SIG-M5 (cell line): ENCODE measurements around the gene DMRT2.

Experiments used
- DNase-seq: peaks from one replicate; lab custom pipeline; 2025; lab: John Stamatoyannopoulos, UW

DMRT2 gene

GRCh38 chr9:1047591-1048230 lies 2.4 kb upstream of the DMRT2 start:
- no peak for DNase-seq

DNA sequence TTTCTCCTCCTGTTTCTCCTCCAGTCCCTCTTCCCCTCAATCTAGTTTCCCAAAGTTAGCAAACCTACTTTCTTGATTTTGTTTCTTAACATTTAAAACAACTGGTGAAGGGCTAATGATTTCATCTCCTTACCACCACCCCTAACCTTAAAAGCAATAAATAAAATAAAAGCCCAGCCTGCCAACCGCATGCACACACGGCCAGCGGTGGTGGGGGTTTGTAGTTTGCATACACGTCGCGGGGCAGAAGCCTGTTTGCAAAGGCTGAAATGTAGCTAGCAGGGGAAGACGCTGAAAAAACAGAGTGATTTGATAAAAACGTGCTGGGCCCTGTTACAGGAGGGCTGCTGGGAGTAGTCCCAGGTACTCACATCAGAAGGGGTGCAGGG lies 1.9 kb upstream of the DMRT2 start:
- no peak for DNase-seq

DNA sequence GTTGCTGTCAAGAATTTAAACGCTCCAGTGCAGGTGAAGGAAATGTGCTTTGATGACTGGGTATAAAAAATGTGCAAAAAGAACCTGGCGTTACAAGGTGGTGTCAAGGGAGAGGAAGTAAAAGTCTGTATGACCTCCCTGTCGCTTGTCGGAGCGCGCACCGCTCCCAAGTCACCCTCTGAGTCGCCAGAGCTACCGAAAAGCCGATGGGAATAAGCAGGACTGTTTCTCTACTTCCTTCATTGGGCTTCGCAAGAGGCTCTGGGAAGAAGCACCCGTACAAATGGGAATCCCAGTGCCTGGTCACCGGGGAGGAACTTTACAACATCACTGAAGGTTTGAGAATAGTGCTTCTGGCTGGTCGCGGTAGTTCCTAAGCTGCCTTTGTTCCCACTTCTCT lies 1.3 kb upstream of the DMRT2 start:
- DNase-seq, result no peak

DNA sequence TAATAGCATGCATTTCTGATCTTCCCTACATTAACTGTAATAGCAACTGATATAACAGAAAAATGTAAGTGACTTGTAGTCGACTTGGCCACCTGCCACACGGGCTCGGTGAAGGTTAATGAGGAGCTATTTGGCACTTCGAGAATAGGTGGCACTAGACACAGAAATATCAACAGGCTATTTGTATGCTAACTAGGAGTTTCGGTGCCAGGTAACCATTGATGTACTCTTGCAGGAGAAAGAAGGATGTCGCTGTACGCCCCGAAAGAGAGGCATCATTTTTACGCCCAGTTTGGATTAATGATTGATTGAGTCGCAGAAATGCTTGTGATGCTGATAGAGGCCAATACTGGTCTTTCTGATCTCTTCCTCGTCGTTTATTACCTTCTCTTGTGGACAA lies 516 bp upstream of the DMRT2 start:
- DNase-seq, result no peak

DNA sequence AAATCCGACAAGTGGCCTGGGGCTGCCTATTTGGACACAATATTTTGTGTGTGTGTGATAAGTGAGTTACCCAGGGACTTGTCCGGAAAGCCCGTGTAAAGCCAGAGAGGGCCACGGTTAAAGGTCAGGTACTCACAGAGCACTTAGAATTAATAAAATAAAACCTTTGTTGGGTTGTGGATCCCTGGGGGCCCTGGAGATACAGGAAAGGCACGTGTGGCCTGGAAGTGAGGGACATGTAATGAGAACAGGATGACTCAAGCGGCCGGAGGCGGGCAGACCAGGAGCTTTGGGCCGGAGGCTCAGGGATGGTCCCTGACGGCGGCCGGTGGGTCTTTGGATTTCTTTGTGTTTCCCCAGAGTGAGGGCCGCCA lies 1.0 kb downstream of the DMRT2 start:
- no peak for DNase-seq

DNA sequence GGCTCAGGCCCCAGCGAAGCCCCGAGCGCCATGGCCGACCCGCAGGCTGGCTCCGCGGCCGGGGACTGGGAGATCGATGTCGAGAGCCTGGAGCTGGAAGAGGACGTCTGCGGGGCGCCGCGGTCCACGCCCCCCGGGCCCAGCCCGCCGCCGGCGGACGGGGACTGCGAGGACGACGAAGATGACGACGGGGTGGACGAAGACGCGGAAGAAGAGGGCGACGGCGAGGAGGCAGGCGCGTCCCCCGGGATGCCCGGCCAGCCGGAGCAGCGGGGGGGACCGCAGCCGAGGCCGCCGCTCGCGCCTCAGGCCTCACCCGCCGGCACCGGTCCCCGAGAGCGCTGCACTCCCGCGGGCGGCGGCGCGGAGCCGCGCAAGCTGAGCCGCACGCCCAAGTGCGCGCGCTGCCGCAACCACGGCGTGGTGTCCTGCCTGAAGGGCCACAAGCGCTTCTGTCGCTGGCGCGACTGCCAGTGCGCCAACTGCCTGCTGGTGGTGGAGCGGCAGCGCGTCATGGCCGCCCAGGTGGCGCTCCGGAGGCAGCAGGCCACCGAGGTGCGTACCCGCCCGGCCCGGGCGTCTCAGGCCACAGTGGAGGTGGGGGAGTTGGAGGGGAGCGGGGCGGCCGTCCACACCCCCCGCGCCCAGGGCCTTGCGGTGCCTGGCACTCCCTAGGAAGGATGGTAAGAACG lies 1.6 kb downstream of the DMRT2 start:
- DNase-seq, result no peak

GRCh38 chr9:1052365-1053281 lies 2.5 kb downstream of the DMRT2 start:
- no peak for DNase-seq

DNA sequence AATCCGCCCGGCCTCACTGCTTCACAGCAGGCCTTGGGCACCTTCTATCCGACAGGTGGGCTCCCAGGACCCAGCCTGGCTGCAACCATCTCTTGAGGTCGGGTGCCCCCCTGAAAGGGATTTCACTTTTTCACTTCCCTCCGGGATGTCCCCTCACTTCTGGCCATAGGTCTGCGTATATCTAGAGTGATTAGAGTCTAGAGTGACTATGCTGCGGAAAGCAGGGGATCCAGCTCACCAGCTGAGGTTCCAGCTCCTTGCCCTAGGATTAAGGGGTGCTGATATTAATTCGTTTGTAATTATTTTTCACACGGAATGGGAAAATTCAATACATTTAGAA lies 3.1 kb downstream of the DMRT2 start:
- DNase-seq, result no peak

- no peak for DNase-seq
Measured at GRCh38 chr9:1053986-1054425, 3.8 kb downstream of the DMRT2 start.

DNA sequence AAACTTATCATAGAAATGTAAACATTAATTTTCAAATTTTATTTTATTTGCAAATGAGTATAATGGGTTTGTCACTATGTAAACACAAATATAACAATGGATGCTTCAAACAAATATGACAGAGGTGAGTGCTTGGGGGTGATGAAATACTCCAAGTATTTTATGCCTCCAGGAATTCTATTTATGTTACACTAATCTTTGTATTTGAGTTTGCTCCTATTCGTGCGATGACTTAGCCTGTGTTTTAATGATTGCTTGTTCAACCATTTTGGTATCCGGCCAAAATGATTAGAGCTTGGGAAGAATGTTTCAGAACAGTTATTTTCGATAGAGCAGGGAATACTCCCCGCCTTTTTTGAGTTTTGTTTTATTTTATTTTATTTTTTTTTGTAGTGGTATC lies 5.0 kb downstream of the DMRT2 start:
- no peak for DNase-seq

- no peak for DNase-seq
Measured at GRCh38 chr9:1057910-1058309, 7.8 kb downstream of the DMRT2 start.

DNA sequence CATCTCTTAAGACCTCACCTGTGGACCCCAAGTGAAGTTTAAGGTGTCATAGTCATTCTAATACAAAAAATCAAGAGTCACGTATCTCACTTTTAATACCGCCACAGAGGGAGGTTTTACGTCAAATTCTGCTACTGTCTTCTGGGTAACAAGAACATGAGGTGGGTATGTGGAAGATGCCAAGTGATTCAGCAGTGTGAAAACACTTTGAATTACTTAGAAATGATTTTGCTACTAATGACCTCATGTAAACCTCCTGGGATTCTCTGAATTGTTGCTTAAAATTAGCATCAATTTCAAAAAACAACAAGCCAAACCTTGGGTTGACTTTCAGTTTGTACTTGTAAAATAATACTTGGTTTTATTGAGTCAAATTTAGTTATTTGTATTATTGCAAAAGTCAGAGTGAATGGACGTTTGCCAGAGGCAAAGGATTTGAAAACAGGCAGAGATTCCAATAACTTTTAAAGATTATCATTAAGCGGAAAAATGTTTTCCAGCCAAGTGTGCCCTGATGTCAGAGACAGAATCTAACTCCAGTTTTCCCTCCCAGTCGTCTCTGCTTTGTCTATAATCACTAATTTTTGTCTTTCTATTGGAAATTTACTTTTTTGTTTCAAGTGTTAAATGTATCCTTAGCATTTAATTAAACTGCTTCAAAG lies 8.8 kb downstream of the DMRT2 start:
- DNase-seq, result no peak

GRCh38 chr9:1065130-1065529 lies 15.0 kb downstream of the DMRT2 start:
- DNase-seq, result no peak

DNA sequence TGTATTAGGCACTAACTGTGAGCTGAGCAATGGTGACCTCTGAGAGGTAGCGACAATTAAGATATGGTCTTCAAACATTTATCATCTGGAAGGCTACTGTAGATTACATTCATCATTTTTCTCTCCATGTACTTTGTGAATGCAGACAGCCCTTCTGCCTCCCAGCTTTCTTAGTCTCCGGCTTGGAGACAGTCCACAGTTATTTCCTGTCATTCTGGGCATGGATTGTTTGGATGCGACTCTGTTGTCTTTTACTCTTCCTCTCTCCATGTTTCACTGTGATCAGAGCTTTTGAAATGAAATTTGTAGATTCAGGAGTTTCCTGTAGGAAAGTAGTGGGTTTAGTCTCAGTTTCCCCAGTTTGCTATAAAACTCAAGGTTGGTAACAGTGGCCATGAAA lies 20.5 kb downstream of the DMRT2 start:
- no peak for DNase-seq

GRCh38 chr9:1071730-1072129 lies 21.6 kb downstream of the DMRT2 start:
- DNase-seq, result no peak

DNA sequence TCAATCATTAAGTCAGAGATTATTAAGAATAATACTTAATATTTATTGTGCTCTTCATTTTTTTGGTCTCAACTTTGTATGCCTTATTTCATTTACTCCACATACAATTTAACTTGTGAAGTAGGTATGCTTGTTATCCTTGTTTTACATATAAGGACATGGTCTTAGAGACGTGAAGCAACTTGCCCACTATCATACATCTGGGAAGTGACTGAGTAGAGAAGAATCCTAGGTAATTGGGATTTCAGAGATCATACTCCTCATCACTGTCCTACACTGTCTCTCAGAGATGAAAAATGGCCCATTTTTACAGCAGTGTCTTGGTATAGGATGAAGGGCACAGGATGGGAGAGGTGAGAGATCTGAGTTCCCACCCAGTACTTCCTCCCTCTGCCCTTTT lies 23.3 kb downstream of the DMRT2 start:
- DNase-seq, result no peak

GRCh38 chr9:1077616-1078015 lies 27.5 kb downstream of the DMRT2 start:
- no peak for DNase-seq

DNA sequence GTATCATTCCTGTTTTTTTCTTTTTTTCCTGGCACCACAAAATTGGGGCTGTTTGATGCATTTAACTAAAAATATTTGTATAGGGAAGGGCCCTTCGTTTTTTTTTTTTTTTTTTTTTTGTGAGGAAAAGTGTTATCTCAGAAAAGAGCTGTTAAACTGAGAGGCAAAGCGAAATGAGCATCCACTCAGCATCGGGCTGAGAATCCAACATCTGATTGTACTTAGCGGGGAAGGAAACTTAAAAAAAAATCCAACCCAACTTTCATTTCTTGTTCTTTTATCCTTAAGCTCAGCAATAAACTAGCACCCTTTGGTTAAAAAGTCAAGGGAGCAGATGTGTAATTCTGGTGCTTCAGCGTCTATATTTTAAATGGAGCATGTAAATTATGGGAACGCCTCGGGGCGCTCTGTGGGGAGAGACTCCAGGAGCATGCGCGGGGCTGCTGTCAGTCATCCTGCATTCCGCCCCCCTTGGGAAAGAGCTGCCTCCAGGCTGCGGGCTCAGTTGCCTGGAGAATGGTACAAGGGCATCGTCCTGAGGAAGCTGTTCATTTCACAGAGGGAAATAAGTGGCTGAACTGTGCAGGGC lies 33.3 kb downstream of the DMRT2 start:
- DNase-seq, result no peak

GRCh38 chr9:1085086-1085485 lies 34.9 kb downstream of the DMRT2 start:
- DNase-seq, result no peak

- DNase-seq, result no peak
Measured at GRCh38 chr9:1086517-1086916, 36.4 kb downstream of the DMRT2 start.

DNA sequence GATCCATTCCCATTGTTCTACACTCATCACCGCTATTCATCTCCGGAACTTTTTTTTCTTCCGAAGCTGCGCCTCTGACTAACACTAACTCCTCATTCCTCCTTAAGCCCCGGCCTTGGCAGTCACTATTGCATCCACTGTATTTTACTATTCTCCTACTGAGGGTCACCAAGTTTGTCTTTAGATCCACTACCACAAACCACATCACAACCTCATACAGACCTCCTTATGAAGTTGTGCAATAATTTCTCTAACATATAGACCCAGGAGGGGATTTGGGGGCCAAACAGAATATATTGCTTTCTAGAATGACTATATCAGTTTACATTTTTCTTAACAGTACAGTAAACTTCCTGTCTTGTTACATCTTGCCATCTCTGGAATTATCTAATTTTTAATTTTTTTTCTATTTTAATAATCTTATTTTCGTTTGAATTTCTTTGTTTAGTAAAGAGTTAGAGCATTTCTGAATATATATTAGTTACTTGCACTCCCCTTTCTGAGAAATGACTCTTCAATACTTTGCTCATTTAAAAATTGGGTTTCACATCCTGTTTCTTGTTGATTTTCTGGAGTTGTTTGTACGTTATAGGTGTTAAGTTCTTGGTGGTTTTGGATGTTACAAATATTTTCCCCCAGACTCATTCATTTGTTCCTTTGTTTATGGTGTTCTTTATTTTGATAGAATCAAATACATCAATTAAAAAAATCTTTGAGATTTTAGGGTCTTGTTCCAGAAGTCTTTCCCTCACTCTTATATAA lies 37.1 kb downstream of the DMRT2 start:
- DNase-seq, result no peak
